Spleen (tissue), 7 donors: ENCODE results near the gene KLHL9.

Source experiments
- CTCF ChIP-seq, 11 experiments: fragments of 200-600 bp in 7 of 11; fragments of 450-650 bp in 4 of 11; sonication (generic) in 4 of 11; IDR thresholded peaks in 8 of 11; conservative IDR thresholded peaks in 3 of 11; 1 replicate in 7 of 11; 2 replicates in 4 of 11; pipeline versions ENCODE4 v1.4.0 to v1.8.0; 2016 to 2021; ENCODE audit warnings: antibody characterized with exemption in 11 of 11, inconsistent platforms in 4 of 11, mild to moderate bottlenecking in 1 of 11
- POLR2A ChIP-seq, 3 donors: fragments of 450-650 bp; IDR thresholded peaks; one replicate each; pipeline ENCODE4 v1.5.1; 2017; ENCODE audit warnings: antibody characterized with exemption in 3 of 3, mild to moderate bottlenecking in 1 of 3
- donor health status: DM: no; HTN: no; CAD: no; lungs with moderate emphysema.
- donor health status: DM: no; HTN: no; CAD: no.
- donor health status: DM: no; HTN: no; CAD: no.

- TF ChIP-seq POLR2A (IDR thresholded peaks at IDR 0.05) = no peak
- no peak for TF ChIP-seq CTCF (IDR thresholded peaks at IDR 0.05 in 8 of 11, conservative IDR thresholded peaks at IDR 0.05 in 3 of 11)
These were observed at the start of gene KLHL9 for GRCh38 chr9:21334701-21335632.
